K562 (cell line): ENCODE results near the gene PGAP2. TPM values are rescaled to one million over a fixed set of nuclear protein-coding genes. Genes with fewer than 3 reads are reported as not detected.

Source experiments
- CREM ChIP-seq: IDR thresholded peaks from 2 replicates; pipeline ENCODE4 v1.6.1; 2014; ENCODE audit warnings: antibody characterized with exemption, low read depth
- FIP1L1 ChIP-seq: fragments of 200-400 bp; formaldehyde crosslinking; IDR thresholded peaks from 2 replicates; pipeline ENCODE4 v1.6.1; 2018; ENCODE audit warnings: mild to moderate bottlenecking, low read depth, low read length; ENCODE audit not compliant: poor library complexity, severe bottlenecking
- FOXJ2 ChIP-seq: fragments of 200-800 bp; sonication (Bioruptor generic); IDR thresholded peaks from 2 replicates; pipeline ENCODE4 v1.6.1; 2016; ENCODE audit warnings: missing genetic modification characterization, missing compliant biosample characterization
- NFXL1 ChIP-seq: fragments of 450-650 bp; formaldehyde crosslinking; IDR thresholded peaks from 2 replicates; pipeline ENCODE4 v1.4.0; 2021; ENCODE audit warnings: mild to moderate bottlenecking
- NONO ChIP-seq, 2 experiments: fragments of 200-400 bp in 1 of 2; fragments of 450-650 bp in 1 of 2; formaldehyde crosslinking in 1 of 2; IDR thresholded peaks; 2 replicates each; pipeline ENCODE4 v1.6.1; 2017; ENCODE audit warnings: low read depth in 2 of 2, mild to moderate bottlenecking in 2 of 2, moderate library complexity in 2 of 2, low read length in 1 of 2
- POLR2AphosphoS5 ChIP-seq: IDR thresholded peaks from 2 replicates; pipeline ENCODE4 v1.6.1; 2011; ENCODE audit warnings: mild to moderate bottlenecking, low read depth, low read length, moderate library complexity; ENCODE audit not compliant: control insufficient read depth, insufficient read depth
- SETDB1 ChIP-seq: IDR thresholded peaks from one replicate; pipeline ENCODE4 v1.6.1; 2012; ENCODE audit warnings: low read length, control low read depth, inconsistent platforms
- SRSF3 ChIP-seq: fragments of 200-400 bp; formaldehyde crosslinking; IDR thresholded peaks from 2 replicates; pipeline ENCODE4 v1.6.1; 2016; ENCODE audit warnings: mild to moderate bottlenecking, low read length, moderate library complexity; ENCODE audit not compliant: insufficient read depth
- YY1 ChIP-seq, 3 experiments: IDR thresholded peaks; 2 replicates each; pipeline ENCODE4 v1.6.1; 2011; ENCODE audit warnings: low read length in 2 of 3, mild to moderate bottlenecking in 2 of 3, moderate library complexity in 2 of 3, borderline replicate concordance in 1 of 3, control low read depth in 1 of 3, low read depth in 1 of 3; ENCODE audit not compliant: insufficient read depth in 3 of 3, insufficient replicate concordance in 2 of 3, control insufficient read depth in 1 of 3, insufficient read length in 1 of 3; ENCODE audit errors: extremely low read depth in 1 of 3
- ZNF324 ChIP-seq: fragments of 250-450 bp; sonication (Bioruptor Pico); IDR thresholded peaks from 2 replicates; pipeline ENCODE4 v1.4.0; 2020; ENCODE audit warnings: mild to moderate bottlenecking
- ZNF766 ChIP-seq: fragments of 200-800 bp; sonication (Bioruptor generic); conservative IDR thresholded peaks from 2 replicates; pipeline ENCODE4 v1.6.1; 2016; ENCODE audit warnings: missing genetic modification characterization, missing compliant biosample characterization
- ZNF785 ChIP-seq: fragments of 250-450 bp; sonication (Bioruptor Pico); IDR thresholded peaks from 2 replicates; pipeline ENCODE4 v1.4.0; 2020; ENCODE audit warnings: mild to moderate bottlenecking
- polyA plus RNA-seq, 8 experiments: library from polyadenylated mRNA; depleted of rRNA in 4 of 8; stranded (reverse) in 5 of 8; unstranded in 3 of 8; fragments of >200 nt; fragmentation: Nextera tagmentation in 2 of 8; fragmentation: Illumina TruSeq in 1 of 8; extraction: Ambion mirVana in 2 of 8; extraction: Trizol in 1 of 8; gene quantifications; 2 replicates each; pipeline versions ENCODE4 v1.2.1 to v1.2.3, GENCODE V29; 2011 to 2014; ENCODE audit warnings: inconsistent platforms in 1 of 8, missing spikeins in 1 of 8
- total RNA-seq, 7 experiments: library from RNA; depleted of rRNA in 6 of 7; stranded (reverse); fragments of >200 nt in 6 of 7; fragmentation: Illumina TruSeq in 2 of 7; extraction: Trizol in 2 of 7; gene quantifications; 2 replicates each; pipeline versions ENCODE4 v1.2.1 to v1.2.3, GENCODE V29; 2011 to 2021; ENCODE audit warnings: low replicate concordance in 1 of 7
- TF ChIP-seq, protein P1 (sequence below): fragments of 450-650 bp; IDR thresholded peaks from 2 replicates; pipeline ENCODE4 v1.6.1; 2018; ENCODE audit warnings: mild to moderate bottlenecking, low read depth; ENCODE audit not compliant: partially characterized antibody
- TF ChIP-seq, protein P2 (sequence below): fragments of 450-650 bp; IDR thresholded peaks from 2 replicates; pipeline ENCODE4 v1.6.1; 2016; ENCODE audit warnings: antibody characterized with exemption
- TF ChIP-seq, protein P3 (sequence below): fragments of 450-650 bp; IDR thresholded peaks from 2 replicates; pipeline ENCODE4 v1.6.1; 2018; ENCODE audit not compliant: partially characterized antibody
- TF ChIP-seq, protein P4 (sequence below): sonication (generic); formaldehyde crosslinking; IDR thresholded peaks from 2 replicates; pipeline ENCODE4 v1.8.1; 2022; ENCODE audit warnings: missing genetic modification reagents

PGAP2 gene
- total and polyA plus RNA-seq, 9 of the 15 experiments (the other 6 are each of a cell fraction or from before 2014, with no cell fraction given): 17.9 to 47.2 (median 33.7) TPM

DNA sequence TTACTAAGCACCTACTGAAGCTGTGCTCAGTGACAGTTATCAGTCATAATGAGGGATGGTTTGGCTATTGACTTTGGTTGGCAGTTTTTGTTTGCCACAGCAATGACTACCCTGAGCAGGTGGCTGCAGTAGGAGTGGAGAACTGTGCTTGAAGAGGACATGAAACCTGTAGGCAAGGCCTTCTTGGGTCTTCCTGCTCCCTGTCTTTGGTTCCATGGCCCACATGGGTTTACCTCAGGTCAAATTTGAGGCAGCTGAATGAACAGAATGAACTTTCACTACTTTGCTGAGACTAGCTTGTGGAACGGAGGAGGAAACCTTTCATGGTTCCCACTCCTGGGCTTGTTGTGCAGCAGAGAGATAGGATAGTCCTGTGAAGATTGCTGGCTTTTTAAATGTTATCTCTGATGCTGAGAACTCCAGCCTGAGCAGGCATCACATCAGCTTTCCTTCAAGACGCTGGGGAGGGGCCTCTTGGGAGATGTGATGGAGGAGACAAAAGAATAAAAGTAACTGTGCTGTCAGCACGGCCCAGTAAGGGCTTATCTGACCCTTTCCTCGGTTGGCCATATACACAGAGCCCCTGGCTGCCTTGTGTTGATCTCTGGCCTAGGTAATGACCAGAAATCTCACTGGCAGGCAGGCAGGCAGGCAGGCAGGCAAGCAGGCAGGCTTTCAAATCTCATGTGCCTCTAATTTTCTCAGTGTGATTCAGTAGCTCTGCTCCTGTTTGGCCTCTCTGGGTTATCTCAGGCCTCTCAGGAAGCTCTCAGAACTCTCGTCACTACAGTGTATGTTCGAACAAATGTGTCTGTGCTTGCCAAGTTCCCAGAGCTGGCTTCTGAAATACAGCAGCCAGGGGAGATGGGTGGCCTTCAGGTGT is 59.1 kb downstream of the PGAP2 start (continued):
- TF ChIP-seq, protein P1, sequence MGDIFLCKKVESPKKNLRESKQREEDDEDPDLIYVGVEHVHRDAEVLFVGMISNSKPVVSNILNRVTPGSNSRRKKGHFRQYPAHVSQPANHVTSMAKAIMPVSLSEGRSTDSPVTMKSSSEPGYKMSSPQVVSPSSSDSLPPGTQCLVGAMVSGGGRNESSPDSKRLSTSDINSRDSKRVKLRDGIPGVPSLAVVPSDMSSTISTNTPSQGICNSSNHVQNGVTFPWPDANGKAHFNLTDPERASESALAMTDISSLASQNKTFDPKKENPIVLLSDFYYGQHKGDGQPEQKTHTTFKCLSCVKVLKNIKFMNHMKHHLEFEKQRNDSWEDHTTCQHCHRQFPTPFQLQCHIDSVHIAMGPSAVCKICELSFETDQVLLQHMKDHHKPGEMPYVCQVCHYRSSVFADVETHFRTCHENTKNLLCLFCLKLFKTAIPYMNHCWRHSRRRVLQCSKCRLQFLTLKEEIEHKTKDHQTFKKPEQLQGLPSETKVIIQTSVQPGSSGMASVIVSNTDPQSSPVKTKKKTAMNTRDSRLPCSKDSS: peak; percentile 8
- TF ChIP-seq ZNF785 (CRISPR knock-in tag) (no peak), FIP1L1 (no peak), FOXJ2 (tag) (no peak), POLR2AphosphoS5 (peak; percentile 67; the same call in 1 of the 2 replicates), SETDB1 (no peak), ZNF324 (CRISPR knock-in tag) (no peak), NFXL1 (CRISPR knock-in tag) (0 out of 2 replicates have a peak, but pooled peaks have one; percentile 17), CREM (no peak; the same call in 1 of the 2 replicates), NONO (IDR thresholded peaks at IDR 0.05; ENCODE audit: low read depth in 2 of 2, low read length in 1 of 2) (no peak), YY1 (IDR thresholded peaks at IDR 0.05; ENCODE audit: borderline replicate concordance in 1 of 3, control insufficient read depth in 1 of 3, extremely low read depth in 1 of 3, insufficient read depth in 3 of 3, insufficient read length in 1 of 3, insufficient replicate concordance in 2 of 3, low read depth in 1 of 3, low read length in 2 of 3) (no peak), ZNF766 (CRISPR knock-in tag) (peak; percentile 50), SRSF3 (no peak)
- TF ChIP-seq, protein P2, sequence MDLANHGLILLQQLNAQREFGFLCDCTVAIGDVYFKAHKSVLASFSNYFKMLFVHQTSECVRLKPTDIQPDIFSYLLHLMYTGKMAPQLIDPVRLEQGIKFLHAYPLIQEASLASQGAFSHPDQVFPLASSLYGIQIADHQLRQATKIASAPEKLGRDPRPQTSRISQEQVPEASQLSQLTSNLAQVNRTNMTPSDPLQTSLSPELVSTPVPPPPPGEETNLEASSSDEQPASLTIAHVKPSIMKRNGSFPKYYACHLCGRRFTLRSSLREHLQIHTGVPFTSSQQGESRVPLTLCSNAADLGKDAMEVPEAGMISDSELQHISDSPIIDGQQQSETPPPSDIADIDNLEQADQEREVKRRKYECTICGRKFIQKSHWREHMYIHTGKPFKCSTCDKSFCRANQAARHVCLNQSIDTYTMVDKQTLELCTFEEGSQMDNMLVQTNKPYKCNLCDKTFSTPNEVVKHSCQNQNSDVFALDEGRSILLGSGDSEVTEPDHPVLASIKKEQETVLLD: peak; percentile 16; the same call in 1 of the 2 replicates
- TF ChIP-seq, protein P3, sequence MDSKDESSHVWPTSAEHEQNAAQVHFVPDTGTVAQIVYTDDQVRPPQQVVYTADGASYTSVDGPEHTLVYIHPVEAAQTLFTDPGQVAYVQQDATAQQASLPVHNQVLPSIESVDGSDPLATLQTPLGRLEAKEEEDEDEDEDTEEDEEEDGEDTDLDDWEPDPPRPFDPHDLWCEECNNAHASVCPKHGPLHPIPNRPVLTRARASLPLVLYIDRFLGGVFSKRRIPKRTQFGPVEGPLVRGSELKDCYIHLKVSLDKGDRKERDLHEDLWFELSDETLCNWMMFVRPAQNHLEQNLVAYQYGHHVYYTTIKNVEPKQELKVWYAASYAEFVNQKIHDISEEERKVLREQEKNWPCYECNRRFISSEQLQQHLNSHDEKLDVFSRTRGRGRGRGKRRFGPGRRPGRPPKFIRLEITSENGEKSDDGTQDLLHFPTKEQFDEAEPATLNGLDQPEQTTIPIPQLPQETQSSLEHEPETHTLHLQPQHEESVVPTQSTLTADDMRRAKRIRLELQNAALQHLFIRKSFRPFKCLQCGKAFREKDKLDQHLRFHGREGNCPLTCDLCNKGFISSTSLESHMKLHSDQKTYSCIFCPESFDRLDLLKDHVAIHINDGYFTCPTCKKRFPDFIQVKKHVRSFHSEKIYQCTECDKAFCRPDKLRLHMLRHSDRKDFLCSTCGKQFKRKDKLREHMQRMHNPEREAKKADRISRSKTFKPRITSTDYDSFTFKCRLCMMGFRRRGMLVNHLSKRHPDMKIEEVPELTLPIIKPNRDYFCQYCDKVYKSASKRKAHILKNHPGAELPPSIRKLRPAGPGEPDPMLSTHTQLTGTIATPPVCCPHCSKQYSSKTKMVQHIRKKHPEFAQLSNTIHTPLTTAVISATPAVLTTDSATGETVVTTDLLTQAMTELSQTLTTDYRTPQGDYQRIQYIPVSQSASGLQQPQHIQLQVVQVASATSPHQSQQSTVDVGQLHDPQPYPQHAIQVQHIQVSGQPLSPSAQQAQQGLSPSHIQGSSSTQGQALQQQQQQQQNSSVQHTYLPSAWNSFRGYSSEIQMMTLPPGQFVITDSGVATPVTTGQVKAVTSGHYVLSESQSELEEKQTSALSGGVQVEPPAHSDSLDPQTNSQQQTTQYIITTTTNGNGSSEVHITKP: no peak
- TF ChIP-seq, protein P4, sequence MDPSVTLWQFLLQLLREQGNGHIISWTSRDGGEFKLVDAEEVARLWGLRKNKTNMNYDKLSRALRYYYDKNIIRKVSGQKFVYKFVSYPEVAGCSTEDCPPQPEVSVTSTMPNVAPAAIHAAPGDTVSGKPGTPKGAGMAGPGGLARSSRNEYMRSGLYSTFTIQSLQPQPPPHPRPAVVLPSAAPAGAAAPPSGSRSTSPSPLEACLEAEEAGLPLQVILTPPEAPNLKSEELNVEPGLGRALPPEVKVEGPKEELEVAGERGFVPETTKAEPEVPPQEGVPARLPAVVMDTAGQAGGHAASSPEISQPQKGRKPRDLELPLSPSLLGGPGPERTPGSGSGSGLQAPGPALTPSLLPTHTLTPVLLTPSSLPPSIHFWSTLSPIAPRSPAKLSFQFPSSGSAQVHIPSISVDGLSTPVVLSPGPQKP (CRISPR knock-in tag): no peak
